HG02678 (cell line): ENCODE data around the gene KSR2.

Experiments
- ATAC-seq: cut with Tn5 transposase; IDR thresholded peaks from one replicate; pipeline ENCODE4 v1.9.1; 2021; ENCODE audit warnings: mild to moderate bottlenecking, moderate library complexity; ENCODE audit not compliant: unreplicated experiment

KSR2 gene

DNA sequence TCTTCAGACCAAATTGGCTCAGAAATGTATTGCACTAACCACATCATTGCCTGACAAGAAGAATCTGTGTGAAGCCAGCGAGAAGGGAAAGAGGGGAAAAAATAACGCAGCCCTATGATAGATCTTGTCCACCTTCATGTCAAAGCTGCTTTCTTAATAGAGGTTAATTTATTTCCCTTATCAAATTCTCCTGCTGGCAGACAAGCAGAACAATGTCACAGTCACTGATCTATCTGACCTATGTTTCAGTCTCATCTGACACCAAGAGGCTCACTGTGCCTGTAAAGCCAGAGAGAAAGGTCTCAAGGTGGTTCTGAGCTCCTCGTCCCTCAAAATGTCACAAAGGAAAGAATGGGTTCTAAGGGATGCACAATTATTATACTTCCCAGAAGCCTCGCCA is 417.1 kb downstream of the KSR2 start:
- no peak for ATAC-seq

DNA sequence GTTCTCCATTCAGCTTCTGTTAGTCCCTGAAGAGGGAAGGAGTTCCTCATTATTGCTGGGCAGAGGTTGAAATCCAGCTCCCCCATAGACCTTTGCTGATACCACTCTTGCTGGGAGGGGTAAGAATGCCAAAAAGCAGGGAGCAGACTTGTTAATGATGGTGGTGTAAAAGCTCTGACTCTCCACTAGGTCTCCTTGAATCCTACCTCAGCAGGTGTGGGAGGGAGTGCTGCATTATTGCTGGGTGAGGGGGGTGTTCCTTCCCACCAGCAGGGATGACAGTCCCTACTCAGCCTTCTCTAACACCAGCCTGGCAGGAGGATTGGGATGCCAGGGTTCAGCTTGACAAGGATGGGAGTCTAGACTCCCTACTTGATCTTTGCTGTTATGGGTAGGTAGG is 421.6 kb downstream of the KSR2 start:
- ATAC-seq, result no peak

DNA sequence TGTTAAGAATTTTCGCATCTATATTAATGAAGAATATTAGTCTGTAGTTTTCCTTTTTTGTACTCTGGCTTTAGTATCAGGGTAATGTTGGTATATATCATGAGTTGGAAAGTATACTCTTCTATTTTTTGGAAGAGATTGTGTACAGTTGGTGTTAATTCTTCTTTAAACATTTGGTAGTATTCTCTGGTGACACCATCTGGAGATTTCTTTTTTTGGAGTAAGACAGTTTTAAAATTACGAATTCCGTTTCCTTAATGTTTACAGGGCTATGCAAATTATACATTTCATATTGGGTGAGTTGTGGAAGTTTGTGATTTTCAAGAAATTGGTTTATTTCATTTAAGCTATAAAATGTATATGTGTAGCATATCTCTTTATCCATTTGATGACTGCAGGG is 423.6 kb downstream of the KSR2 start:
- ATAC-seq, result no peak

DNA sequence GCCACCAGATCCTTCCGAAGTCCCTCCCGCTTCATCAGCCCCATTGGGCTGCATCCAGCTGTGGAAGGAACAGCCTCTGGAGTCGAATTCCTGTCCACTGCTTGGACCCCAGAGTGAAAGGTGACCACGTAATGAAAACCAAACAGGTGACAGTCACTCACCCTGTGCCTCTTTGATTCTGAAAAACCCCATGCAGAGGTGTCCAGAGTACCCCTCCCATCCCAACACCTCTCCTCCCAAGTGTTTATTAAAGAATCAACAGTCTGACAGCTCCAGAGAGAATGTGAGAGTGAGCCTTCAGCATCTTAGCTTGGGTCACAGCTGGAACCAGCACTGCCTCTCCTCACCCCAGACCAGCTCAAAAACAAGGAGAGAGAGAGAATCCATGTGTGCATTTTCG is 428.8 kb downstream of the KSR2 start:
- ATAC-seq, result no peak

DNA sequence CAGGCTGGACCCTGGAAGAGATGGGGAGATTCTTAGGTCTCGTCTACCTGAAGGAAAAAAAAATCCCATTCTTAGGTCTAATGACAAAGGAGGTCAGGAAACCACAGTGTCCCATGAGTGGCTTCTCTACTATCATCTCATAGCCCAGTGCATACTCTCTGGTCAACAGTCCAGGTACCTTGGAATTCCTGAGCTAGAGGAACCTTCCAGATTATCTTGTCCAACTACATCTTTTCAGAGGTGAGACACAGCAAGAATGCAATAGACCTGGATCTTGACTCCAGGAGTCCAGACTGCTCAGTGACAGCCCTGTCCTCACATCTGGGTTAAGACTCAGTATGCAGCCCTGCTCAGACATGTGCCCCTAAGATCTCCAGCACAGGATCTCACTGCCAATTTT is 429.9 kb downstream of the KSR2 start:
- ATAC-seq, result no peak

DNA sequence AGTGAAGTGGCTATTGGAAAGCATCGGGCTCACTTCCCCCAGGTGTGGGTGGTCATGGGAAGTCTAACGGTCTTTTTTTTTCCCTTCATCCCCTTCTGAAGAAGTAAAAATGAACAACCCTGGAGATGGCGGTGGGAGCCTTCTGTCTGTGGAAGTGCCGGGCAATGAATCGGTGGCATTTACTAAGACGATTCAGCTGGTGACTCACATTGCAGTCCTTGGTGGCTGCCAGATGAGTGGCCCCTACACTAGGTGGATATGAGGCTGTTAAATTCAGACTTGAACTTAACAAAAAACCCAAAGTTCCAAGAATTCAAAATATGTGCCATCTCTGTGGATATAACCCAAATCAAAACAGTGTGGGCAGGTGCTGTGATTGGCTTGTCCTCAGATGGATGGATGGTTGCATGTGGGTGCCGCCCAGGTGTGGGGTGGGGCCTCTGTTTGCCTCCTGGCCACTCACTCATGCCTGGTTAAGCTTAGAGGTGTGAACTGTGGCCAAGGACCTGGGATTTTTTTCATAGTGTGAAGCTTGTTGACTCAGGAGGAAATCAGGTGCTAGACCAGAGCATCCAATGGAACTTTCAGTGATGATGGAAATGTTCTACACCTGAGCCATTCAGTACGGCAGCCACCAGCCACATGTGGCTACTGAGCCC is 430.6 kb downstream of the KSR2 start:
- no peak for ATAC-seq

DNA sequence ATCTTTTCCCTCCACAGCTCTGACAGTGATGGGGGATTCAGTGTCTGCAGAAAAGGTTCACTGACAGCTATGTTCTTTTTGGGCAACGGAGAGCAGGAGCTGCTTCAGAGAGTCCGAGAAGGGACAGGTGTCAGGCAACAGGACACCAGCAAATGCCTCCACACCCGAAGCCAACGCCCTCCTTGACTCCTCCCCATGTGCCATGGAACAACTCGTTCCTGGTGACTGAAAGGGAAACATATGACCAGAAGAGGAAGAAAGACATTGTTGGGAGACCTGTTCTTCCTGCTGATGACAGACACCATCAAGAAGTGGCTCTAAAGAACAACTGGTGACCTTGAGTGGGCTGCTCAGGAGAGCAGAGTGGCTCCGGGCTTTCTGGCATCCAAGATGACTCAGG is 435.1 kb downstream of the KSR2 start:
- no peak for ATAC-seq

DNA sequence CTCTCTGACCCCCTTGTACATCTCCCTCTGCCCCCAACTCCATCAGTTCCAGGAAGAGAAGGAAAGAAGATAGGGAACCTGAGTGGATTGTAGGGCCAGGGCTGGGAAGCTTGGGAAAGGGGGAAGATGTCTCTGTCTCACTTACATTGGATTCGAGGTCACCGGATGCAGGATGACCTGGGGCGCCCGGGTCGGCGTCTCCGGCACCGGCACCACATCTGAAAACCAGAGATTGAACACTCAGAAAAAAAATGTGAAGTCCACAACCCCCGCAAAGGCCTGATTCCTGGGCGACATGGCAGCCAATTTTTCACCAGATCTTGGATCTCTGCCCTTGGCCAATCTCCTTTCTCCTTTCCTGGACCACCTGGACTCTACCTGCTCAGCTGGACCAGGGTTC is 438.0 kb downstream of the KSR2 start:
- ATAC-seq, result no peak

DNA sequence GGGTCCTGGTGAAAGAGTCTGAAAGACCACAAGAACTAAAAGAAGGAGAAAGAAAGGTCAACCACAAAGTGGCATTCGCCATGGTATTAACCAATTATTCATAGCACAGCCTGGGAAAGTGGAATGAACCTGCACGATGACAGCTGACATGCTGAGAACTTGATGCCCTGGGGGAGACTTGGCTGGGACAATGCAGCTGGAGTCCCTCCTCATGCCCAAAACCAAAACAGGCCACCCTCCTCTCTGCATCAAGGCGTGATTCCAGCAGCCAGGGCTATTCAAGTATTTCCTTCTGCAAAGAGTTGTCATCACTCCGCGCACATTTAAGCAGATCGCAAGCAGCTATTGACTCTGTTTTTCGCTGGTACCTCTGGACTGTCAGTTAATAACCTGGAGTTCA is 440.3 kb downstream of the KSR2 start:
- ATAC-seq, result no peak

DNA sequence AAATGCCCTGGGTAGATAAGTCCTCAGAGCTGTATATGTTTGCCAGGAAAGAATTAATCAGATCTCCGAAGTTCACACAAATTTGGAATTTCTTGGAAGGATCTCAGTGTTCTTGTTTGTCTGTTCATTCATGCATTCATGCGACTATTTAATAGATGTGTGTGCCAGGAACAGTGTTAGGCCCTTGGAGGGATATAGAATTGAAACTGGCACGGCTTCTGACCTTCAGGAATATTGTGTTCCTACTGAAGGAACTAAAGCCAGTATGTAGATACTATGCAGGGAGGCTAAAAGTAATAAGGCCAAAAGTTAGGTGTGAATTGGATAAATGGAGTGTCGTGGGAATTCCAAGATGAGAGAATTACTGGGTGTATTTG is 441.3 kb downstream of the KSR2 start:
- ATAC-seq, result no peak

DNA sequence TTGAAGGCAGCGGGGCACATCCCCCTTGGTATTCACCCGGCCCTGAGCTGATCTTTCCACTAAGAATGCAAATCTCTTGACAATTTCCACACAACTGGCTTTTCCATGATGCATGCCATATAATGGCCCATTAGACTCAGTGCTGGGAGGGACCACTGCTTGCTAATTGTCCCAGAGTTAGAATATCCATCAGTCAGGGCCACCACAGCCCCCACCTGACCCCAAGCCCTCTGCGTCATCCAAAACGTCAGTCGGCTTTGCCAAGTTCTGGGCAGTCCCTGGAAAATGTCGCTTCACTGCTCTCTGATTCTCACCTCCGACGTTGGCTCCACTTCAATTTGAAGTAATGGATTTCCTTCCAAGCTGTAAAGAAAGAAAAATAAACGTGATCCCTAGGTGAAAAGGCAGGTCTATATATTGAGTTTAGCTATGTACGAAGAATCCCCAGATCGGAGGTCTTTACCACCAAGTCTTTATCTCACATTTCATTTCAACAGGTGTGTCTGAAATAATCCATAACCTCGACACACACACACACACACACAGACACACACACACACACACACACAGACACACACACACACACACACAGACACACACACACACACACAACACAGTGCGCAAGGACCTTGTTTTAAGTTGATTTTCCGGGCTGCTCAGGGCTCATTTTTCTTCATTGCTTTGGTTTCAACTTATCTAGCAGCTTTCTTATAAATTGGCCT is 441.9 kb downstream of the KSR2 start:
- ATAC-seq, result no peak

DNA sequence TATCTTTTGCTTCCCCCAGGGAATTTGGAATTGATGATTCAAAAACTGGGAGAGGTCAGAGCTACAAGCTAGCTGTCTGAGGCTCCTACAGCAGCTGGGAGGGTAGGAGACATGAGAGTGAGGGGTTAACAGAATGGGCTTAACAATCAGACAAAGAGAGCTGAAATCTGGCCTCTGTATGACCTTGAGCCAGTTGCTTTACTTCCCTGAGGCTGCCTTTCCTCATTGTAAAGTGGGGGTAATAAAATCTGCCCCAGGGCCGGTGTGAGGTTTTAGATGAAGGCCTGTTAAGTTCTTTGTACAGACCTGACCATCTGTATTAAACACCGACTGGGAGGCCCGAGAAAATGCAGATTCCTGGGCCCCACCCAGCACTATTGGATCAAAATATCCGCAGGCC is 443.0 kb downstream of the KSR2 start:
- ATAC-seq, result no peak

DNA sequence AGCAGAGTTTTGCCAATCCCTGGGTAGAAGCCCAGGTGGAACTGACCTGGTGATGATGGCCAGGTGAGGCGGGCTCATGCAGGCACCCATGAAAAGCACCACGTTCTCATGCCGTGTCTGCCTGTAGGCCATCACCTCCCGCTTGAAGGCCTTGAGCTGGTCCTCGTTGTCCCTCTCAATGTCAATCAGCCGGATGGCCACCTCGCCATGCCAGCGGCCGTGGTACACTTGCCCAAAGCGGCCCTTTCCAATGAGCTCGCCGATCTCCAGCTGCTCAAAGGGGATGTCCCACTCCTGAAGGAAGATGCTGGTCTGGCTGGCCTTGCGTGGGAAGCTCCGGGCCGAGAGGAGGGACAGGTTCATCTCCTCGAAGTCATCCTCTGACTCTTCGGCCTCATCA is 444.0 kb downstream of the KSR2 start:
- ATAC-seq, result no peak

DNA sequence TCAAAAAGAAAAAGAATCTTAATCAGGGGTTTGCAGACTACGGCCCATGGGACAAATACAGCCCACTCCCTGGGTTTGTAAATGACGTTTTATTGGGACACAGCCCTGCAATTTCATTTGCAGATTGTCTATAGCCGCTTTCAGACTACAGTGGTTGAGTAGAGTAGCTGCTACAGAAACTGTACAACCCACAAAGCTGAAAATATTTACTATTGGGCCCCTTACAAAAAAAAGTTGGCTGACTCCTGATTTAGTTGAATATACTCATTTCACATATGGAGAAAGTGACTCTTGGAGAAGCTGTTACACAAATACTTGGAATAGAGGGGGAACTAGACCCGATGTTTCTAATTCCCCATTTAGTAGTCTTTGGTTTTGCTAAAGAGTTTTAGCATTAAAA is 444.8 kb downstream of the KSR2 start:
- no peak for ATAC-seq

DNA sequence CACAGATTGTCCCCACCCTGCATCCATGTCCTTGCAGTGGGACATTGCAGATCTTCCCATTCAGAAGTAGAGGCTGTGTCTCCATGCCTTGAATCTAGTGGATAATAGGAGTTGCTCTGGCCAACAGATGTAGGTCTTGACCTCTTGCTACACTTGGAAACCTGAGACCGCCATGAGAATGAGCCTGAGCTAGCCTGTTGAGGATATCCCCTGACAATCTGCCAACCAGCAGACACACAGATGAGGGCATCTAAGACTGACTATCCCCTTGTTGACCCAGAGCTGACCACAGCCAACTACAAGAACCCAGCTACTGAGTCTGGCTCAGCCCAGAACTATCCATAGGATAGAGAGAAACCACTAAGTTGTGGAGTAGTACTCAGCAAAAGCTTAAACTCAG is 446.2 kb downstream of the KSR2 start:
- ATAC-seq, result no peak

DNA sequence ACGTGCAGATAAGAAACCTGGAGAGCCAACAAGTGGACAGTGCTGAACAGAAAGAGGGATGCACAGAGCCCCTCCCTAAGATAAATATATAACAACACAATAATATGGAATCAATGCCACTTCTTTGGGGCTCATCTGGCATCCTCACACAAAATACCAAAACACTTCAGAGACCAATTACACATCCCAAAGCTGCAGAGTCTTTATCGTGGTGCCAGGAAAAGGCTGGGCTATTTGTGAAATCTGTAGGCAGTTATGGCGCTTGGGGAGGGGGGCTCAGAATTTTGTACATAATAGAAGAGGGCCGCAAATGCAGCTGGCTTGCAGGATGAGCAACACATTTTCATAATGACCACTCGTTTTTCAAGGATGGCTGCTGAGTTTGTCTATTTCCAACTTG is 446.9 kb downstream of the KSR2 start:
- ATAC-seq, result no peak

DNA sequence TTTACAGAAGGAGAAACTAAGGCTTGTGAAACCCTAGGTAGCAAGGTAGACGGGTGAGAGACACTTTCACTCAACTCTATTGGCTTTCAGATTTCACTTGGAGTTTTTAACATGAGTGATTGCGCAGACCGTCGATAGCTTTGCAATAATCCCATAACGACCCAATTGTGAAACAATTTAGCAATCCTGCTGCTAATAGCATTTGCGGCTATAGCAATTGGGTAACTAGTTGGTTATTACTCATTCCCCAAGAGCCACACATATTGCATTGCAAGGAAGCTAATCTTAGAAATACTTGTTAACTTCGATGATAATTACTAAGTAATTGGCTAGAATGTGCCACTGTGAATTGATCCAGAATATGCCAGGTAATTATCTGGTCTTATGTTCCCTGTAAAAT is 447.4 kb downstream of the KSR2 start:
- ATAC-seq, result no peak

DNA sequence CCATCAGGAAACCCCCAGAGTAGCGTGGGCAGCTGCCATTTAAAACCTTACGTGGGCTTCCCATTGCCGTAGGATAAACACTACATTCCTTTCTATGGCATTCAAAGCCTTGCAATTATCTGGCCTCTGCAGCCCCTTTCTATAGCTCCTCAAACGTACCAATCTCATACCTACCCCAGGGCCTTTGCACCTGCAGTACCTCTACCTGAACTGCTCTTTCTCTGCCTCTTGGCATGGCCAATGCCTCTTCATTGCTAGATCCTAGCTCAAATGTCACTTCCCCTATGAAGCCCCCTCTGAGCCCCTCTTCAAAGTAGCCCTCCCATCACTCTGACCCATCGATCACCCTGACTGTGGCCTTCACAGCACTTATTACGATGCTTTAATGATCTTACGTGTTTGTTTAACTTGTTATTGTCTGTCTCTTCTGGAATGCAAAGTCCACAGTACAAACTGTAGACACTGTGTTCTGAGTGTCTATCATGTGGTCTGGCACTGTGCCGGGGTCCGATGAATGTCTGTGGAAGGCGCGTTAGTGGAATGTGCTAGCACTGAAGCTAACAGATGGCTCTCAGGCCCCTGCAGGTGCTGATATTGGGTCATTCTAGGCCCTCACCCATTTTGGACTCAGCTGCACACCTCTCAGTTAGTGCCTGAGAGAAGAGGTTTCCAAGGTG is 450.1 kb downstream of the KSR2 start:
- no peak for ATAC-seq

DNA sequence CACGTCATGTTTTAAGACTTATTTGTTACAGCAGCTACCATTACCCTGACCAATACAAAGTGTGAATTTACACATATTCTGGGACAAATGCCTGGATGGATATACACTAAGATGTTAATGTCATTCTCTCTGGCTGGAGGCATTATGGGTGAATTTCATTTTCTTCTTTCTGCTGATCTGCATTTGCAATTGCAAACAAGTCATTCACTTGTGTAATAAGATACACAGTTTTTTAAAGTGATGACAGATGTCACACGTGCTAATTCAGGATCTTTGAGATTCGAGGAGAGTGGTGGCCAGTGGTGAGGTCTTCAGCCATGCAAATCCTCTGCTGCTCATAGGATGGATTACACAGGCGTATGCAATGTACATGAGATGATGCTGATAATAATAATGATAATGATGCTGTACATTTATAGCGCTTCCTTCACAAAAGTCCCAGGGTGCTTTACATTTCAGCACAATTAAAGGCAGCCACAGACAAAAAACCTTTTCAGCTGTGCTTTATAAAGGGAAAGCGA is 451.5 kb downstream of the KSR2 start:
- ATAC-seq, result no peak

DNA sequence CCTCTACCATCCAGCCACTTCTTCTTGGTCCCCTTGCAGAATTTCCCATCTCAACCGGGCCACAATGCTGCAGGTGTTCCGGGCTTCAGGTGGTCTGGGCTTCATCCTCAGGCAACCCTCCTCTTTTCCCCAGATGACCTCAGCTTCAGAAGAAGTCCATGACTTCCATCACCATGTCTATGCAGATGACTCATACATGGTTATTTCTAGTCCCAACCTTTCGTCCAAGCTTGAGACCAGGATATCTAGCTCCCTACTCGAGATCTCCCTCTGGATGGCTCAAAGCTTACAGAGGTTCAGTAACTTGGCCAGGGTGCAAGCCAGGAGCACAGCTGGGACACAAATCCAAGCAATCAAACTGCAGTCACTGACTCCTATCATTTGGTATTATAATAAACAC is 452.8 kb downstream of the KSR2 start:
- ATAC-seq, result no peak

DNA sequence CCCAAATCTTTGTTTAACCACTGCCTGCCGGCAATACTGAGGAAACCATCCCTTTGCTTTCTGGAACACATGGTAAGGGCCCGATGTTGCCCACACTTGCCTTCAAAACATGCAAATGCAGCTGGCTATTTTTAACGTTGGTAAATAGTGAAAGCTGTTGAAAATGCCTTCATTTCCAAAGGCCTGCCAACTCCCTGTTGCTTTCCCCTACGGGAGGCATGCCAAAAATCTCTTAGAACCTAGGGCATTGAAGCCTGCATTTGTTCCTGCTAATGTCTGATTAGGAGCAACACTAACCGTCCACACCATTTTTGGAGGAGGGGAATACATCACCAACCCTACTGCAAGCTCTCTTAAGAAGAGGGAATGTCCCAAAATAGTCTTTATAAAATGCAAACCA is 454.8 kb downstream of the KSR2 start:
- no peak for ATAC-seq

DNA sequence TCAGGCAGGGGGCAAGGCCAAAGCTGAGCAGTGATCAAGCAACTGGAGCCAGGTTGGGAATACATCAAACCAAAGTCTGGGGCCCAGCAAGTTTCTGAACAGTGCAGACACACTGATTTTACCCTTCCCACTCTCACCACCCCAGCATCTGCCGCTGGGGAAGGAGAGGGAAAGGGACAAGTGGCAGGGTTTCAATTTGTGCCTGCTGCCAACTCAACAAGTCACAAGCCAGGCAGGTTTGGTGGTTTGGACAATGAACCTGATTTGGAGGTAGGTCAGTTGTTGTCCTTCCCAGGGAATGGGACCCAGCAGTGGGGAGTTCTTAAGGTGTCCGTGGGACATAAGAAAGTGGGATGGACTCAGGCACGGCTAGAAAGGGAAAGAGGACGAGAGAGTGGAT is 455.4 kb downstream of the KSR2 start:
- no peak for ATAC-seq
